ENCODE data around the gene RPL35. TPM values are rescaled to one million over a fixed set of nuclear protein-coding genes. Genes with fewer than 3 reads are reported as not detected.

The RPL35 gene
- total and polyA plus RNA-seq, 10 of the 15 experiments (the other 5 are each of a cell fraction or from before 2014, with no cell fraction given), result 2,572 to 6,300 (median 3,864) TPM

GRCh38 chr9:124854161-124854560 lies 7.6 kb downstream of the RPL35 start:
- ChIA-PET POLR2A (interaction anchor here (0.6 to 1.0 kb wide), 4 partner anchors 30 to 83 kb away, joined by 3 to 4 read pairs (median 4); partner anchors contain the start of gene NR6A1), SMC1A (ENCODE audit: uncharacterized antibody, unreplicated experiment) (interaction anchor here (0.7 to 12.1 kb wide), 9 partner anchors 14 to 290 kb away, joined by 3 to 233 read pairs (median 5); partner anchors contain the start of genes NR6A1 and OLFML2A), CTCF (interaction anchor here (0.6 to 26.5 kb wide), 22 partner anchors 9 to 518 kb away, joined by 3 to 575 read pairs (median 8); partner anchors contain the start of genes ARPC5L, NR6A1, OLFML2A and RPL35), RAD21 (ENCODE audit: unreplicated experiment) (interaction anchor here (1.0 to 9.5 kb wide), 15 partner anchors 8 to 292 kb away, joined by 3 to 180 read pairs (median 7); partner anchors contain the start of genes ARPC5L, NR6A1, OLFML2A and RPL35)
- no peak overlapping the region for H3K4me2 ChIP-seq (ENCODE audit: control insufficient read depth, insufficient read depth)
- peaks cover 5% of the 10 kb centered on the region for H3K4me1 ChIP-seq (ENCODE audit: control insufficient read depth, insufficient read depth, low read length)
- H3K79me2 ChIP-seq (ENCODE audit: control insufficient read depth, insufficient read depth, low read length), result peaks cover 14% of the 10 kb centered on the region
- intact Hi-C loops (cut with micrococcal nuclease; ENCODE audit: unreplicated experiment) (loop anchor here (1.0 to 5.0 kb wide), 2 partner anchors 40 to 237 kb away; no protein-coding TSS in a partner anchor), in situ Hi-C loops (cut with MboI) (loop anchor here (5.0 to 25.0 kb wide), 2 partner anchors 82 to 1942 kb away; partner anchors contain the start of genes NR6A1, RC3H2 and ZBTB6)
- H2AFZ ChIP-seq (ENCODE audit: control insufficient read depth, low read depth, low read length), result no peak overlapping the region
- BruUV-seq (replicated peaks), result no TSS peak
- 82% methylated on average over 7 of the region's 8 CpGs for WGBS (ENCODE audit: insufficient coverage, insufficient replicate concordance, low lambda C conversion rate, missing lambda C conversion rate)
- ATAC-seq (no peak), DNase-seq (ENCODE audit: low read depth, low spot score) (no peak), FAIRE-seq (no peak)
- peaks cover 17 to 22% of the 10 kb centered on the region in 2 experiments; a peak in 3 of 4 replicates for H3K36me3 ChIP-seq (ENCODE audit: control insufficient read depth in 2 of 2, insufficient read depth in 2 of 2, low read length in 1 of 2)
- TF ChIP-seq MTA3 (IDR thresholded peaks at IDR 0.05; ENCODE audit: borderline replicate concordance, low read length) (no peak), EED (IDR thresholded peaks at IDR 0.05; ENCODE audit: low read depth) (no peak), MAX (IDR thresholded peaks at IDR 0.05; ENCODE audit: low read depth, low read length) (no peak), E4F1 (IDR thresholded peaks at IDR 0.05; ENCODE audit: borderline replicate concordance, partially characterized antibody) (no peak), CBFB (IDR thresholded peaks at IDR 0.05; ENCODE audit: low read depth) (no peak), RCOR1 (conservative IDR thresholded peaks at IDR 0.05; ENCODE audit: low read depth, low read length) (no peak), SREBF1 (IDR thresholded peaks at IDR 0.05; ENCODE audit: low read length) (no peak)
- no peaks in the 10 kb centered on the region for H3K27me3 ChIP-seq (replicated peaks in 1 of 2; ENCODE audit: control insufficient read depth in 2 of 2, insufficient read depth in 2 of 2, low read length in 1 of 2)
- H3K27ac ChIP-seq (ENCODE audit: control insufficient read depth, insufficient read depth), result no peak overlapping the region
- no peaks in the 10 kb centered on the region for H3K9me3 ChIP-seq (replicated peaks; ENCODE audit: control insufficient read depth, insufficient read depth, low read length)
- H3K9ac ChIP-seq (ENCODE audit: control insufficient read depth, insufficient read depth, low read length), result no peak overlapping the region
- no peak overlapping the region for H3K4me3 ChIP-seq
- H4K20me1 ChIP-seq (ENCODE audit: control insufficient read depth, insufficient read depth), result peaks cover 4% of the 10 kb centered on the region; the same call in 1 of the 2 replicates

Measured in GM12878 (cell line).